ENCODE data around the gene ZCCHC14.
"Not testable (repeated sequence)": the region's sequence is repeated elsewhere in the genome, so short reads cannot be mapped to it uniquely, and the experiment has no call there.

Gene ZCCHC14

GRCh38 chr16:87524407-87524806 lies 31.6 kb upstream of the ZCCHC14 start:
- DNase-seq (ENCODE audit: low spot score), result no peak

- DNase-seq (ENCODE audit: low spot score), result not testable (repeated sequence)
These were observed 30.8 kb upstream of the ZCCHC14 start for GRCh38 chr16:87523605-87524004.

- DNase-seq (ENCODE audit: low spot score), result not testable (repeated sequence)
These were observed 28.9 kb upstream of the ZCCHC14 start for GRCh38 chr16:87521764-87522163.

GRCh38 chr16:87519170-87519569 lies 26.3 kb upstream of the ZCCHC14 start:
- DNase-seq (ENCODE audit: low spot score), result not testable (repeated sequence)

GRCh38 chr16:87518430-87519051 lies 25.7 kb upstream of the ZCCHC14 start:
- DNase-seq (ENCODE audit: low spot score), result not testable (repeated sequence)

- DNase-seq (ENCODE audit: low spot score), result not testable (repeated sequence)
These were observed 25.0 kb upstream of the ZCCHC14 start for GRCh38 chr16:87517610-87518429.

- no peak for DNase-seq (ENCODE audit: low spot score)
These were observed 23.5 kb upstream of the ZCCHC14 start for GRCh38 chr16:87516361-87516760.

GRCh38 chr16:87515475-87516330 lies 22.9 kb upstream of the ZCCHC14 start:
- no peak for DNase-seq (ENCODE audit: low spot score)

GRCh38 chr16:87509778-87510177 lies 17.0 kb upstream of the ZCCHC14 start:
- not testable (repeated sequence) for DNase-seq (ENCODE audit: low spot score)

- DNase-seq (ENCODE audit: low spot score), result no peak
These were observed 14.7 kb upstream of the ZCCHC14 start for GRCh38 chr16:87507351-87508069.

GRCh38 chr16:87506423-87507350 lies 13.9 kb upstream of the ZCCHC14 start:
- DNase-seq (ENCODE audit: low spot score), result no peak

- no peak for DNase-seq (ENCODE audit: low spot score)
These were observed 13.0 kb upstream of the ZCCHC14 start for GRCh38 chr16:87505834-87506233.

GRCh38 chr16:87503232-87503937 lies 10.6 kb upstream of the ZCCHC14 start:
- DNase-seq (ENCODE audit: low spot score), result not testable (repeated sequence)

- no peak for DNase-seq (ENCODE audit: low spot score)
These were observed 9.6 kb upstream of the ZCCHC14 start for GRCh38 chr16:87502308-87502969.

GRCh38 chr16:87501117-87501516 lies 8.3 kb upstream of the ZCCHC14 start:
- DNase-seq (ENCODE audit: low spot score), result no peak

- DNase-seq (ENCODE audit: low spot score), result no peak
These were observed 6.3 kb upstream of the ZCCHC14 start for GRCh38 chr16:87499189-87499486.

- no peak for DNase-seq (ENCODE audit: low spot score)
These were observed 5.7 kb upstream of the ZCCHC14 start for GRCh38 chr16:87498324-87499188.

GRCh38 chr16:87497767-87498290 lies 5.0 kb upstream of the ZCCHC14 start:
- DNase-seq (ENCODE audit: low spot score), result not testable (repeated sequence)
